ENCODE measurements around the gene CDH22.

The CDH22 gene

DNA sequence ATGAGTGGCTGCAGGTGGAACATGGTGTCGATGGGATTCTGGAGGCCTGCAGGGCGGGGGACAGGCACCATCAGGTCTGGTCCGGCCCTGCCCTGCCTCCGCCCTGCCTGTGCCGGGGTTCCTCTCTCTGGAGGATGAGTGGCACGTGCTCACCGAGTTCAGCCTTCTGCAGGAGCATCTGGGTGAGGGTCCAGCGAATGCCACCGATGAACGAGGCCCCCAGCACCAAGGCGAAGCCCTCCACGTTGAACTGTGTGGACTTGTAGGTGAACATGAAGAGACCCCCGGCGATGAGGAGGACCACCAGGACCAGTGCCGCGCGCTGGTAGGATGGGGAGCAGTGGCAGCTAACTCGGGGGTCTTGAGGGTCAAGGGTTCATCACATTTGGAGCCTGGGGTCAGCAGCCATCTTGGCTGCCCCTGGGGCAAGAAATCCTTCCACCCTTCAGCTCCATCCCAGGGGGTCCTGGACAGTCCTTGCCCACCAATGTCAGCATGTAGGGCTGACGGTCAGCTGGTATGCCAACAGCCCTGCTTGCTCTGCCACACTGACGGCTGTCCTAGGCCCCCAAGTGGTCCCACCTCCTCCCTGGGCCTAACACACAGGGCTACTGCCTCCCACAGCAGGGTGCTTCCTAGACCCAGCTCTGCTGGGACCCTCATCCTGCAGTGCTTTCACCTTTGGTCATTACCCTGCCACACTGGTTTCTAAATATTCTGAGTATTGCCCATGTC lies 46.8 kb upstream of the CDH22 start:
- TF ChIP-seq, protein P1, sequence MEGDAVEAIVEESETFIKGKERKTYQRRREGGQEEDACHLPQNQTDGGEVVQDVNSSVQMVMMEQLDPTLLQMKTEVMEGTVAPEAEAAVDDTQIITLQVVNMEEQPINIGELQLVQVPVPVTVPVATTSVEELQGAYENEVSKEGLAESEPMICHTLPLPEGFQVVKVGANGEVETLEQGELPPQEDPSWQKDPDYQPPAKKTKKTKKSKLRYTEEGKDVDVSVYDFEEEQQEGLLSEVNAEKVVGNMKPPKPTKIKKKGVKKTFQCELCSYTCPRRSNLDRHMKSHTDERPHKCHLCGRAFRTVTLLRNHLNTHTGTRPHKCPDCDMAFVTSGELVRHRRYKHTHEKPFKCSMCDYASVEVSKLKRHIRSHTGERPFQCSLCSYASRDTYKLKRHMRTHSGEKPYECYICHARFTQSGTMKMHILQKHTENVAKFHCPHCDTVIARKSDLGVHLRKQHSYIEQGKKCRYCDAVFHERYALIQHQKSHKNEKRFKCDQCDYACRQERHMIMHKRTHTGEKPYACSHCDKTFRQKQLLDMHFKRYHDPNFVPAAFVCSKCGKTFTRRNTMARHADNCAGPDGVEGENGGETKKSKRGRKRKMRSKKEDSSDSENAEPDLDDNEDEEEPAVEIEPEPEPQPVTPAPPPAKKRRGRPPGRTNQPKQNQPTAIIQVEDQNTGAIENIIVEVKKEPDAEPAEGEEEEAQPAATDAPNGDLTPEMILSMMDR (IDR thresholded peaks at IDR 0.05), result no peak
- no peak overlapping the region for H3K9ac ChIP-seq
- no peaks in the 10 kb centered on the region for H3K36me3 ChIP-seq (ENCODE audit: control insufficient read depth, insufficient read depth, low read length)

DNA sequence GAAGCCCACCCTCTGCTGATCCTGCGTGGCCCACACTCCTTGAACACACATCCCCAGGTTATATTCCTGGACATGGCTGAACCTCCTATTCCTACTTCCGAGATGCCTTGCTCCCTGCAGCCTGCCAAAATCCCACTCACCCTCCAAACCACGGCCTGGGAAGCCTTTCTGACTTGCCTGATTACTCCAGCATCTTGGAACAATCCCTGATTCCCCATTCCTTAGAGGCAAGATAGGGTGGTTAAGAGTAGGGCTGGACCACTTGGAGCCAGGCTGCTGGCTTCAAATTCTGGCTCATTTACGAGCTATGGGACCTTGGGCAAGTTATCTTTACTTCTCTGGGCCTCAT lies 45.9 kb upstream of the CDH22 start:
- no peaks in the 10 kb centered on the region for H3K79me2 ChIP-seq
- H3K9ac ChIP-seq, result no peak overlapping the region
- no peaks in the 10 kb centered on the region for H3K27me3 ChIP-seq (ENCODE audit: control insufficient read depth, insufficient read depth, low read length)
- no peak overlapping the region for H2AFZ ChIP-seq
- H3K9me3 ChIP-seq (ENCODE audit: control insufficient read depth, low read length), result no peaks in the 10 kb centered on the region
- no peak overlapping the region for H3K27ac ChIP-seq
- TF ChIP-seq, protein P1 (IDR thresholded peaks at IDR 0.05), result no peak
- no peaks in the 10 kb centered on the region for H3K36me3 ChIP-seq (ENCODE audit: control insufficient read depth, insufficient read depth, low read length)
- no peak overlapping the region for H3K4me2 ChIP-seq (ENCODE audit: low read length)
- H3K4me3 ChIP-seq (ENCODE audit: low read depth, low read length), result no peak overlapping the region
- peaks cover 11% of the 10 kb centered on the region for H3K4me1 ChIP-seq

More for the DNA sequence above, 46.8 kb upstream of the CDH22 start:
- H3K4me2 ChIP-seq (ENCODE audit: low read length), result no peak overlapping the region
- H3K27me3 ChIP-seq (ENCODE audit: control insufficient read depth, insufficient read depth, low read length), result no peaks in the 10 kb centered on the region
- H3K79me2 ChIP-seq, result no peaks in the 10 kb centered on the region
- no peaks in the 10 kb centered on the region for H3K9me3 ChIP-seq (ENCODE audit: control insufficient read depth, low read length)
- no peak overlapping the region for H3K4me3 ChIP-seq (ENCODE audit: low read depth, low read length)
- peaks cover 11% of the 10 kb centered on the region for H3K4me1 ChIP-seq
- H3K27ac ChIP-seq, result no peak overlapping the region
- H2AFZ ChIP-seq, result no peak overlapping the region

DNA sequence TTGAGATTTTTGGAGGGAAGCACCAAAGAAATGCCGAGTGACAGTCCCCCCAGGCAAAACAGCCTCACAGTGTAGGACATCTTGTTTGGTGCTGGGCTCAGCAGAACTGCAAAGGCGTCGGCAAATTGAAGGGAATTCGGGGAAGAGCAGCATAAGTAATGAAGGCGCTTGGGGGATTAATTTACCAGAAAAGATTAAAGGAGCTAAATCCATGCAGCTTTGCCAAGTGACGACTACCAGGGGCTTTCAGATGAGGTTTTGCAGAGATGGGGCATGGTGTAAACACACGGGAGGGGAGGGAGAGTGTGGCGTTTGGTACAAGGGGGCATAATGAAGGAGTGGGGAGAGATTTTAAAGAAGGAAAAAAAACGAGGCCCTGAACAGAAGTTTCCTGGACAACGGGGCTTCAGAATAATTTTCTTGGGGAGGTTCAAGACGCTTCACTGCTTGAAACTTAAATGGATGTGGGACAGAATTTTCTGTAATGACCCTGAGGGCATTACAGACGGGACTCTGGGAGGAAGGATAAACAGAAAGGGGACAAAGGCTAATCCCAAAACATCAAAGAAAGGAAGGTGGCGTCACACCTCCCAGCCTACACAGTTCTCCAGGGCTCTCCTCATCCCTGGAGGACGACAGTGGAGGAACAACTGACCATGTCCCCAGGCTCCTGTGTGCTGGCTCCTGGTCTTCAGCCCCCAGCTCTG lies 45.4 kb upstream of the CDH22 start:
- Histone ChIP-seq H3K9me3 (ENCODE audit: control insufficient read depth, low read length) (no peaks in the 10 kb centered on the region), H3K27me3 (ENCODE audit: control insufficient read depth, insufficient read depth, low read length) (no peaks in the 10 kb centered on the region), H3K4me3 (ENCODE audit: low read depth, low read length) (no peak overlapping the region), H3K36me3 (ENCODE audit: control insufficient read depth, insufficient read depth, low read length) (no peaks in the 10 kb centered on the region), H2AFZ (no peak overlapping the region), H3K27ac (no peak overlapping the region), H3K9ac (no peak overlapping the region), H3K4me1 (peaks cover 11% of the 10 kb centered on the region), H3K4me2 (ENCODE audit: low read length) (no peak overlapping the region), H3K79me2 (no peaks in the 10 kb centered on the region)
- TF ChIP-seq, protein P1 (IDR thresholded peaks at IDR 0.05), result no peak

DNA sequence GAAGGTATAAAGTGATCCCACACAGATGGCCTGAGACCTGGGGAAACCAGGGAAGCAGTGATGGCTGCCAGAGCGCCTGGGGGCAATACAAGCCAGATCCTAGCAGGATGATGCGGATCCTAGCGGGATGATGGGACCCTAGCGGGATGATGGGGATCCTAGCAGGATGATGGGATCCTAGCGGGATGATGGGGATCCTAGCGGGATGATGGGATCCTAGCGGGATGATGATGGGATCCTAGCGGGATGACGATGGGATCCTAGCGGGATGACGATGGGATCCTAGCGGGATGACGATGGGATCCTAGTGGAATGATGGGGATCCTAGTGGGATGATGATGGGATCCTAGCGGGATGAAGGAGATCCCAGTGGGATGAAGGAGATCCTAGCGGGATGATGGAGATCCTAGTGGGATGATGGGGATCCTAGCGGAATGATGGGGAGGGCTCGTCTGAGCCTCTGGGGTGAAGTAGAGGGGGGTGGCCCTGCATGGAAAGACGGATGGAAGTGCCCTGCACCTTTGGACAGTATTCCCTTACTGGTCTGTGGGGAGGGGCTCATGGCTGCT lies 44.2 kb upstream of the CDH22 start:
- peaks cover 10% of the 10 kb centered on the region for H3K4me1 ChIP-seq
- H3K4me3 ChIP-seq (ENCODE audit: low read depth, low read length), result no peak overlapping the region
- H3K9ac ChIP-seq, result no peak overlapping the region
- no peak overlapping the region for H3K4me2 ChIP-seq (ENCODE audit: low read length)
- no peaks in the 10 kb centered on the region for H3K79me2 ChIP-seq
- no peaks in the 10 kb centered on the region for H3K36me3 ChIP-seq (ENCODE audit: control insufficient read depth, insufficient read depth, low read length)
- no peak overlapping the region for H2AFZ ChIP-seq
- no peaks in the 10 kb centered on the region for H3K27me3 ChIP-seq (ENCODE audit: control insufficient read depth, insufficient read depth, low read length)
- no peaks in the 10 kb centered on the region for H3K9me3 ChIP-seq (ENCODE audit: control insufficient read depth, low read length)
- TF ChIP-seq, protein P1 (IDR thresholded peaks at IDR 0.05), result no peak
- no peak overlapping the region for H3K27ac ChIP-seq

Measured in parathyroid adenoma (tissue), 2 donors.